Measurements from ENCODE around the gene COG8. TPM values are rescaled to one million over a fixed set of nuclear protein-coding genes. Genes with fewer than 3 reads are reported as not detected.

COG8 gene
- total RNA-seq, 4 donors from 2014 or later = 27.9 to 40.1 (median 37.5) TPM

DNA sequence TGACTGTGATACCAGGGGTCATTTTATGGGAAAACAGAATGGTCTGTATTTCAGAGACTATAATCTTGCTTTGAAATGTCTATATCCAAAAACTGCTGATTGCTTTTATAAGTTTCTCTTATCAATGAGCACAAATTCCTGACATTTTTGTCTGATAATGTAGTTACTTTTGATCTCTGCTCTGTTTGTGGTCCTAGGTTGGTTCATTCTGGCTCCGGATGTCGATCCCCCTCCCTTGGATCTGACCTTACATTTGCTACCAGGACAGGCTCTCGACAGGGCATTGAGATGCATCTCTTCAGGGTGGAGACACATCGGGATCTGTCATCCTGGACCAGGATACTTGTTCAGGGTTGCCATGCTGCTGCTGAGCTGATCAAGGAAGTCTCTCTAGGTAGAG lies 55.5 kb downstream of the COG8 start:
- TF ChIP-seq, protein P1, sequence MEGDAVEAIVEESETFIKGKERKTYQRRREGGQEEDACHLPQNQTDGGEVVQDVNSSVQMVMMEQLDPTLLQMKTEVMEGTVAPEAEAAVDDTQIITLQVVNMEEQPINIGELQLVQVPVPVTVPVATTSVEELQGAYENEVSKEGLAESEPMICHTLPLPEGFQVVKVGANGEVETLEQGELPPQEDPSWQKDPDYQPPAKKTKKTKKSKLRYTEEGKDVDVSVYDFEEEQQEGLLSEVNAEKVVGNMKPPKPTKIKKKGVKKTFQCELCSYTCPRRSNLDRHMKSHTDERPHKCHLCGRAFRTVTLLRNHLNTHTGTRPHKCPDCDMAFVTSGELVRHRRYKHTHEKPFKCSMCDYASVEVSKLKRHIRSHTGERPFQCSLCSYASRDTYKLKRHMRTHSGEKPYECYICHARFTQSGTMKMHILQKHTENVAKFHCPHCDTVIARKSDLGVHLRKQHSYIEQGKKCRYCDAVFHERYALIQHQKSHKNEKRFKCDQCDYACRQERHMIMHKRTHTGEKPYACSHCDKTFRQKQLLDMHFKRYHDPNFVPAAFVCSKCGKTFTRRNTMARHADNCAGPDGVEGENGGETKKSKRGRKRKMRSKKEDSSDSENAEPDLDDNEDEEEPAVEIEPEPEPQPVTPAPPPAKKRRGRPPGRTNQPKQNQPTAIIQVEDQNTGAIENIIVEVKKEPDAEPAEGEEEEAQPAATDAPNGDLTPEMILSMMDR (IDR thresholded peaks at IDR 0.05; ENCODE audit: low read depth) = no peak

DNA sequence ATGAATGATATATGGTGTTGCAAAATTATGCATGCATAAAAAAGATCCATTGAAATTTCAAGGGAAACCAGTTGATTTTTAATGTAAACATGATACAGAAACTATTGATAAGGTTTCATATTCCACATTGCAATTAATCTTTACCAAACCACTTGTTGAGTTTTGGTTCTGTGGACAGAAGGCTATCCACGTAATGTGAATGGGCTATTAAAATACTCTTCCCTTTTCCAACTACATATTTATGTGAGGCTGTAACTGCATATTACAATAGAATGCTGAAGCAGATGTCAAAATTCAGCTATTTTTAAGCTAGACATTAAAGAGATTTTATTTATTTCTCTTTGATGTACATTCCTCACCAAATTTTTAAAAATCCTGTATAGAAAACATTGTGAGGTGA lies 62.0 kb downstream of the COG8 start:
- TF ChIP-seq, protein P1 (IDR thresholded peaks at IDR 0.05; ENCODE audit: low read depth) = no peak

Other genes starting within 250 kb of the COG8 start
- gene HAS3, start 233.9 kb downstream of the COG8 start, total RNA-seq = 1 to 10 TPM in 2 of 4 donors, under 1 TPM in 2; 0.34 to 1.6 (median 1.0) TPM
- gene CHTF8, start 207.0 kb downstream of the COG8 start, total RNA-seq = 10 to 100 TPM; 54.3 to 74.2 (median 65.7) TPM
- gene UTP4, start 206.9 kb downstream of the COG8 start, total RNA-seq = 10 to 100 TPM; 21.7 to 52.8 (median 28.8) TPM
- gene SNTB2, start 152.4 kb downstream of the COG8 start, total RNA-seq = 10 to 100 TPM; 29.6 to 64.2 (median 47.1) TPM
- gene VPS4A, start 28.2 kb downstream of the COG8 start, total RNA-seq = 10 to 100 TPM; 21.4 to 50.1 (median 27.6) TPM
- gene PDF, start 9.0 kb downstream of the COG8 start, total RNA-seq = 10 to 100 TPM in 1 of 4 donors, 1 to 10 TPM in 3; 5.9 to 24.3 (median 8.3) TPM
- gene NIP7, start 208 bp upstream of the COG8 start, total RNA-seq = 10 to 100 TPM in 3 of 4 donors, 1 to 10 TPM in 1; 9.2 to 13.2 (median 11.0) TPM
- gene TMED6, start 12.2 kb upstream of the COG8 start, total RNA-seq = 1 to 10 TPM in 1 of 4 donors, under 1 TPM in 1, not detected in 2; 0.88 to 1.3 TPM
- 10 to 100 TPM; 14.7 to 40.4 (median 18.7) TPM for gene TERF2, start 46.4 kb upstream of the COG8 start, total RNA-seq
- 10 to 100 TPM; 29.1 to 74.0 (median 46.6) TPM for gene CYB5B, start 85.1 kb upstream of the COG8 start, total RNA-seq
- 10 to 100 TPM; 49.8 to 64.3 (median 58.6) TPM for gene NFAT5, start 226.4 kb upstream of the COG8 start, total RNA-seq

All from subcutaneous adipose tissue (tissue), 4 donors.